Fibroblast of skin of abdomen (primary cell): ENCODE data around the gene PIGK. TPM values are rescaled to one million over a fixed set of nuclear protein-coding genes. Genes with fewer than 3 reads are reported as not detected.
"Not testable (repeated sequence)": the region's sequence is repeated elsewhere in the genome, so short reads cannot be mapped to it uniquely, and the experiment has no call there.

Experiments
- DNase-seq: peaks from one replicate; pipeline ENCODE4 v3.0.0-alpha.2; 2013
- polyA plus RNA-seq, 2 experiments: library from polyadenylated mRNA; unstranded; fragments of 120-200 nt; gene quantifications; one replicate each; pipeline ENCODE4 v1.2.1, GENCODE V29; 2013; ENCODE audit not compliant: insufficient read length in 2 of 2

Gene PIGK
- 43.2 TPM for polyA plus RNA-seq (2013, experiment 1 of 2; ENCODE audit: insufficient read length)
- polyA plus RNA-seq (2013, experiment 2 of 2; ENCODE audit: insufficient read length), result 43.4 TPM

GRCh38 chr1:77219166-77219887 is at the start of gene PIGK:
Gene PIGK (minus strand): TSS chr1:77219430. CDS start chr1:77219402, 28 bp downstream.
- peak; percentile 84 for DNase-seq

DNA sequence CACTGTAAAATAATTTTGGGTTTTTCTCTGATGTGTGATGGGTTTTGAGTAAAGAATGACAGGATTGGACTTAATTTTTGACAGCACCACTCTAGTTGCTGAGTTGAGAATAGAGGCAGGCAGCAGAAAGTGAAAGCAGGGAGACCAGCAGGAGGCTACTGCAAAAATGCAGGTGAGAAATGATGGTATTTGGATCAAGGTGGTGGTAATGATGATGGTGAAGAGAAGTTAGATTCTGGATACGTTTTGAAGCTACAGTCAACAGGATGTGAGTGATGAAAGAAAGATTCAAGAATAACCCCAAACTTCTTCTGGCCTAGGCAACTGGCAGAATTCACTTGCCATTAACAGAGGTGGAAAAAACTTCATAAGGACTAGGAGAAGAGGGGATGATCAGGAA is 47.8 kb upstream of the PIGK start:
- no peak for DNase-seq

DNA sequence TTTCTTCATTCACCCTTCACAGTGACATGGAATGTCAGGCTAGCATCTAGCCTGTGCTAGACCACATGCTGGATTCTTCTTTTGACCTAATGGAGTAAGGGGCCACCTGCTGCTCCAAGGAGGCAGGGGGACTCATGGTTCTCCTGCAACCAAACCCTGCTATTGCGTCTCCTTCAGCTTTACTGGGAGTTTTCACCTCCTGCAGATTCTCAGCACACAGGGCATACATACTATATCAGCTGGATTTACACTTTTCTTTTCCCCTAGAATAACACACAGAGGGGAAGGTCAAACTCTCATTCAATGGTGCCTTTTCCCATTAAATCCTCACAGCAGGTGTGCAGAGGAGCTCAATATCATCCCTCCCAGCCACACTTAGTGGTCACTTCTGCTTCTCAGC is 46.0 kb upstream of the PIGK start:
- DNase-seq, result no peak

GRCh38 chr1:77263708-77264107 is 44.5 kb upstream of the PIGK start:
- DNase-seq, result no peak

DNA sequence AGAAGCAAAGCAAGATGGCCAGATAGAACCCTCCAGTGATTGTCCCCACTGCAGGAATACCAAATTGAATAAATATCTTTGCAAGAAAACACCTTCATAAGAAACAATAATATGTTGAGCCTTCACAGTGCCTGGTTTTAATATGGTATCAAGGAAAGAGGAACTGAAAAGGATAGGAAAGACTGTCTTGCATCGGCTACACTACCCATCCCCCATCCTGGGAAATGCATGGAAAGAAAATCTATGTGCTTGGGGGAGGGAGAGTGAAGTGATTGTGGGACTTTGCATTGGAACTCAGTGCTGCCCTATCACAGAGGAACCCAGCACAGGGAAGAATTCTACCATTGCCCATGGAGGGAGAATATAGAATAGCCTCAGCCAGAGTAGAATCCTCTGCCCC is 34.0 kb upstream of the PIGK start:
- DNase-seq, result no peak

- no peak for DNase-seq
Measured at GRCh38 chr1:77250126-77250525, 30.9 kb upstream of the PIGK start.

DNA sequence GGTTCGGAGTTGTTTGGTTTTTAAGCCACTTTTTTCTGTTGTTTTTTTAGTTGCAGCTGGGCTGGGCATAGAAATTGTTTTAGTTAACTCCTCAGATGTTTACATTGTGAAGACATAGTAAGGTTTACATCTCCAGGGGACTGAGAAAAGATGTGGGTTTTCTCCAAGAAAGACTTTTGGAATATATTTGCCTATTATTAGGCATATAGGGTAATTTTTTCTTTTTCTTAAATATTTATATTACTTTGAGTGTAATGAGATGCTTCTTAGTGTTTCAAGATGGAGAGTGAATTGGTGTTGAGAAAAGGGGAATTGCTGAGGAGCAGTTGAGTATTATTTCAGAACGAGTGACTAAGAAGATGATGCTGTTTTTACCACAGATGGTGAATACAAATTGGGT is 26.6 kb upstream of the PIGK start:
- DNase-seq, result no peak

- DNase-seq, result no peak
Measured at GRCh38 chr1:77239311-77239710, 20.1 kb upstream of the PIGK start.

GRCh38 chr1:77238462-77238861 is 19.2 kb upstream of the PIGK start:
- no peak for DNase-seq

- DNase-seq, result no peak
Measured at GRCh38 chr1:77234943-77235342, 15.7 kb upstream of the PIGK start.

DNA sequence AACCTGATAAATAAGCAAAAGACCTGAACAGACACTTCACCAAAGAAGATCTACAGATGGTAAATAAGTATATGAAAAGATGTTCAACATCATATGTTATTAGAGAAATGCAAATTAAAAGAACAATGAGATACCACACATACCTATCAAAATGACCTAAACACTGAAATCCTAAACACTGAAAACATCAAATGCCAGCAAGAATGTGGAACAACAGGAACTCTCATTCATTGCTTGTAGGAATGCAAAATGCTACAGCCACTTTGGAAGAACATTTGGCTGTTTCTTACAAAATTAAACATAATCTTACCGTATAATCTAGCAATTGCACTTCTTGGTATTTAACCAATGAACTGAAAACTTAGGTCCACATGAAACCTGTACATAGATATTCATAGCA is 14.9 kb upstream of the PIGK start:
- no peak for DNase-seq

DNA sequence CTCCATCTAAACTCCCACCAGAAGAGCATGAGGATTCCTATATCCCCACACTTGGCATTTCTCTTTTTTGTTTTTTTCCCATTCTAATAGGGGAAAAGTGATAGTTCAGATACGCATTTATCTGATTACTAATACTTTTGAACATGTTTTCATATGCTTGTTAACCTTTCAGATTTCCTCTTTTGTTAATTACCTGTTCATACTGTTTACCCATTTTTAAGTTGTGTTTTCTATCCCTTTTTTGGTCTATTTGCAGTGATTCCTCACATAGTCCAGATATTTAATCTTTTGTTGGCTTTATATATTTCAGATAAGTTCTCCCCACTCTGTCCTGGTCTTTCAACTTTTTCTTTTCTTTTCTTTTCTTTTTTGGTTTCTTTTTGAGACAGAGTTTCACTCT is 13.6 kb upstream of the PIGK start:
- no peak for DNase-seq

DNA sequence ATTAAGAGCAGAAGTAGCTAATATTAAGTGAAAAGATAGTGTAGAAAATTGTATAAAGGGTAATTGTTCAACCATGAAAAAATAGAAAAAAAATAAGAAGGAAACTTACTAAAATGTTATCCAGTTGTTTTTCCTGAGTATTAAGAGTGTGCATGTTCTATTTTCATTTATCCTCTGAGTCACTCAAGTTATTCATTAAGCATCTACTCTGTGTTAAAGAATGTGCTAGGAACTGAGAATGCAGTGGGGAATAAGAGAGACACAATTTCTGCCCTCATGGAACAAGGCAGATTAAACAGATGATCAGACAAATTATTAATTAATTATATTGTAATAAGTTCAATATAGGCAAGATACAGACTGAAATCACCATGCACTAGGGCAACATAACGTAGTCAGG is 10.8 kb upstream of the PIGK start:
- DNase-seq, result no peak

DNA sequence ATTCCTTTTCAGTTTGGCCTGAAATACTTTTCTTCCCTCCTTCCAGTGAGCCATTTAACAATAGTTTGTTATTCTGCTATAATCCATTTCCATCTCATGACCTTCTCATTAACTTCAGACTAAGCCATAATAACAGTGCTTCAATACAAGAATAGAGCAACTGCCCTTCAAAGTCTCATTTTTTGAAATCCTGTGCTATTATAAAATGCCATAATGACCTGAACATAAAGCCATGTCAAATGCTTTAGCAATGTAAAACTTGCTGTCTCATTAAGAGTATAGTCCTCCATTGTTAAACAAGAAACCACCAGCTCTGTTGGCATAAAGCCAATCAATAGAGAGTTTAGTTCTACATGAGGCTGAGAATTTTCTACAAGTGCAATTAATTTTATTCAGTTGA is 9.6 kb upstream of the PIGK start:
- DNase-seq, result no peak

- no peak for DNase-seq
Measured at GRCh38 chr1:77227381-77227780, 8.2 kb upstream of the PIGK start.

GRCh38 chr1:77222496-77222895 is 3.3 kb upstream of the PIGK start:
- no peak for DNase-seq

DNA sequence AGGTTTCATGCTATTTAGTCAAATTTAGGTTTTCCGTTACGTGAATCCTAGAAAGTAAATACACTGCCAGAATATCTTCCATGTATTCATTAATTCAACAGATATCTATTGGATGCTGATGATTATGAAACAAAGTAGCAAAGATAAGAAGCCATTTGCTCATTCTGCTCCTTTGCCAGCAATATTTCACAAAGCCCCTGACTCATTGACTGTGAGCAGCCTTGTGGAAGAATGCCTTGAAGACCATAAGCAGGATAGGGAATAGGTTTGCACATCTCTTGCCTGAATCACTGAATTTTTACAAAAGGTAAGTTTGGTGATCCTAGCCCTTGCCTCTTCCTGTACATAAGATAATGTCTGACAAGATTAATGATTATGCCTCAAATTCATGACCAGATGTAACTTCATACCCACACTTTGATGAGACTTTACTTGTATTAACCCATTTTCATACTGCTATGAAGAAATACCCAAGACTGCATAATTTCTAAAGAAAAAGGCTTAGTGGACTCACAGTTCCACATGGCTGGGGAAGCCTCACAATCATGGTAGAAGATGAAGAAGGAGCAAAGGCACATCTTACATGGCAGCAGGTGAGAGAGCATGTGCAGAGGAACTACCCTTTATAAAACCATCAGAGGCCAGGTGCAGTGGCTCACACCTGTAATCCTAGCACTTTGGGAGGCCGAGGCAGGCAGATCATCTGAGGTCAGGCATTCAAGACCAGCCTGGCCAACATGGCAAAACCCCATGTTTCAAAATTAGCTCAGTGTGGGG is 1.6 kb upstream of the PIGK start:
- DNase-seq, result peak; percentile 67

DNA sequence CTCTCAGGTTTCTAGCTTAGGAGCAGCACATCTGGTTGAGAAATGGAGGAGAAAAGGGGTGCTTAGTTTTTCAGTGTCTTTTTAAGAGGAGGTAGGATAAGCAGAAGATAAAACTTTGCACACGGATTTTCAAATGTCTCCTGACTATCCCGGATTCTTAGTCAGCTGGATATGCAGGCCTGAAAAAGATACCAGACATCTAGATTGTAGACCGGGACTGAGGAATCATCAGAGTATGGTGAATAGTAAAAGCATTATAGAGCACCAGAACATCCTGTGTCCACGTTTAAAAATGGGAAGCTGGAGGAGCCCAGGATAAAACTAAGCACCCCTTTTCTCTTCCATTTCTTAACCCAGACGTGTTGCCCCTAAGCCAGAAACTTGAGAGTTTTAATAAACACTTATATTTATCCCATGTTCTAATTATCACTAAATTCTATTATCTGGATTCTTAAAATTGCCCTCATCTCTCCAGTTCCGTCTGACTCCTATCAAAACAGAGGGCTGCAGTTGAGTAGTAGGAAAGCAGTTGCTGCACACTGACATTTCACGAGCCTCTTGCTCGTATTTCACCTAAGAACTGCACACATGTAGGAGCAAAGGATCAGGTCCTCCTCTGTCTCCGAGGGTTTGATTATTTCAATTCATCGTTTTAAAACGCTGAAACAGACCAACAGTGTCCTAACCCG is 609 bp downstream of the PIGK start:
- peak; percentile 11 for DNase-seq

DNA sequence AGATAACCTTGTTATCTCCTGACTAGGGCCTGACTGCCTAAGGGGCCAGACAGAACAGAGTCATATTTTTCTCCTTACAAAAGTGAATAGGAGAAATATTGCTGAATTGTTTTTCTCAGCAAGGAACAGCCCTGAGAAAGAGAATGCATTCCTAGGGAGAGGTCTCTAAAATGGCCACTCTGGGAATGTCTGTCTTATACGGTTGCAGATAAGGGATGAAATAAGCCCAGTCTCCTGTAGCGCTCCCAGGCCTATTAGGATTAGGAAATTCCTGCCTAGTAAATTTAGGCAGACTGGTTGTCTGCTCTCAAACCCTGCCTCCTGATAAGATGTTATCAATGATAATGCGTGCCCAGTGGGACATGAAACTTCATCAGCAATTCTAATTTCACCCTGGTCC is 15.2 kb downstream of the PIGK start:
- DNase-seq, result not testable (repeated sequence)

- peak; percentile 16 for DNase-seq
Measured at GRCh38 chr1:77202751-77203150, 16.5 kb downstream of the PIGK start.

DNA sequence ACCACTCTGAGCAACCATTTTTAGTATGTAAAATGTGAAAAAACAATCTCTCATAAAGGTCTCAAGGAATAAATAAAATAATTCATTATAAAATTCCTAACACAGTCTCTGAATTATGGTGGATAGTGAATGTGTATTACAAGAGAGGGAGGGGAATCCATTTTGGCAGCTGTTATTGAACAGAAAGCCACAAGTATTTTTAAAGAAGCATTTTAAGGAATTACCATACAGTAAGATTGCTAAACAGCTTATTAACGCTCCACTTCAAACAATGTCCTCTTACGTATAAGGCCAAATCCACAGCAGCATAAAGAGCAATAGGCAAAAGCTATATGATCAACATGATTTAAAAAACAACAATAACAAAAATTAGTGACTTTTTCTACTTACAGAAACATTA is 18.4 kb downstream of the PIGK start:
- DNase-seq, result peak; percentile 25

- no peak for DNase-seq
Measured at GRCh38 chr1:77200293-77200692, 18.9 kb downstream of the PIGK start.

DNA sequence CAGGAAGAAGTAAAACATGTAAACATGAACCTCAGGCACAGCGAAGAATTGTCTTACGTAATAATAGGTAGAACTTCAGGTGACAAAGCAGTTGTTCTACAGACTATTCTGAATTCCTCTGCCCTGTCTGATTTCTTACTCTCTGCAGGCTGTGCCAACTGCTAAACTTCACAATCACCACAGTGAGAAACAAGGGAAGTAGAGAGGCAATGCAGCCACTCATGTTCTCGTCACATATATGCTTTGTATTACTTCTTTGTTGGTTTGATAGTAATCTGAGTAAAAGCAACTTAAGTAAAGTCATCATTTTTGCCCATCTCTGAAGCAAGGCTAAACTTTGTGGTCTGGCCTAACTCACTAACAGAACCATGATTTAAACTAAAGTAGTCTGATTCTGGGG is 21.9 kb downstream of the PIGK start:
- no peak for DNase-seq

DNA sequence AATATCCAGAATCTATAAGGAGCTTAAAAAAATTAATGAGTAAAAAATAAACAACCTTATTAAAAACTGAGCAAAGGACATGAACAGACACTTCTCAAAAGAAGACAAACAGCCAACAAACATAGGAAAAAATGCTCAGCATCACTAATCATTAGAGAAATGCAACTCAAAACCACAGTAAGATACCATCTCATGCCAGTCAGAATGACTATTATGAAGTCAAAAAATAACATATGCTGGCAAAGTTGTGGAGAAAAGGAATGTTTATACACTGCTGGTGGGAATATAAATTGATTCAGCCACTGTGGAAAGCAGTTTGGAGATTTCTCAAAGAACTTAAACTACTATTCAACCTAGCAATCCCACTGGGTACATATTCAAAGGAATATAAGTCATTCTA is 25.3 kb downstream of the PIGK start:
- no peak for DNase-seq
